ENCODE measurements around the gene CRABP2.

- TF ChIP-seq, protein P1, sequence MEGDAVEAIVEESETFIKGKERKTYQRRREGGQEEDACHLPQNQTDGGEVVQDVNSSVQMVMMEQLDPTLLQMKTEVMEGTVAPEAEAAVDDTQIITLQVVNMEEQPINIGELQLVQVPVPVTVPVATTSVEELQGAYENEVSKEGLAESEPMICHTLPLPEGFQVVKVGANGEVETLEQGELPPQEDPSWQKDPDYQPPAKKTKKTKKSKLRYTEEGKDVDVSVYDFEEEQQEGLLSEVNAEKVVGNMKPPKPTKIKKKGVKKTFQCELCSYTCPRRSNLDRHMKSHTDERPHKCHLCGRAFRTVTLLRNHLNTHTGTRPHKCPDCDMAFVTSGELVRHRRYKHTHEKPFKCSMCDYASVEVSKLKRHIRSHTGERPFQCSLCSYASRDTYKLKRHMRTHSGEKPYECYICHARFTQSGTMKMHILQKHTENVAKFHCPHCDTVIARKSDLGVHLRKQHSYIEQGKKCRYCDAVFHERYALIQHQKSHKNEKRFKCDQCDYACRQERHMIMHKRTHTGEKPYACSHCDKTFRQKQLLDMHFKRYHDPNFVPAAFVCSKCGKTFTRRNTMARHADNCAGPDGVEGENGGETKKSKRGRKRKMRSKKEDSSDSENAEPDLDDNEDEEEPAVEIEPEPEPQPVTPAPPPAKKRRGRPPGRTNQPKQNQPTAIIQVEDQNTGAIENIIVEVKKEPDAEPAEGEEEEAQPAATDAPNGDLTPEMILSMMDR (IDR thresholded peaks at IDR 0.05; ENCODE audit: insufficient read depth, low read depth, low read length), result no peak
- TF ChIP-seq EZH2 (IDR thresholded peaks at IDR 0.05; ENCODE audit: insufficient read depth, low read length), result no peak
These were observed 12.0 kb upstream of the CRABP2 start for GRCh38 chr1:156717351-156717750.

All from astrocyte (in vitro differentiated cells and primary cell).